ENCODE data around the gene APLP1.

APLP1 gene

DNA sequence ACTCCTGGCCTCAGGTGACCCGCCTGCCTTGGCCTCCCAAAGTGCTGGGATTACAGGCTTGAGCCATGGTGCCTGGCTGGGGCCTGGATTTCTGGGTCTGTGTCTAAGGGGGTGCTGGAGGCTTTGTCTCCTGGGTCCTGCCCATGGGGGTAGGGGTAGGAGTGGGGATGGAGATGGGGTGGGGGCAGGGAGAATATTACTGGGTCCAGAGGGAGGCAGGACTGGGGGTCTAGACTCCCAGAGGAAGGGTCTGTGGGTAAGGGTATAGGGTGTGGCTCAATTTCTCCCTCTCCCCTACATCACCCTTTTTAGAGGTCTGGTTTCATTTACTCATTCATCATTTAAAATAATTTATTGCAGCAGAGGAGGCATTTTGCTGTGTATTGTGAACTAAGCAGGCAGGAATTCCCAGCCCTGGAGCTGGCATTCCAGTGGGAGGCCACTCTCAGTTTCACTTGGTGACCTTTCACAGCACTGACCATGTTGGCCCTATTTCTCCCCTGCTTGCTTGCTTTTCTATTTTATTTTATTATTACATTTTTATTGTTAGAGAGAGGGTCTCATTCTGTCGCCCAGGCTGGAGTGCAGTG is 32.8 kb downstream of the APLP1 start:
- peak; percentile 36 for DNase-seq (ENCODE audit: low read depth)
- TF ChIP-seq, protein P1, sequence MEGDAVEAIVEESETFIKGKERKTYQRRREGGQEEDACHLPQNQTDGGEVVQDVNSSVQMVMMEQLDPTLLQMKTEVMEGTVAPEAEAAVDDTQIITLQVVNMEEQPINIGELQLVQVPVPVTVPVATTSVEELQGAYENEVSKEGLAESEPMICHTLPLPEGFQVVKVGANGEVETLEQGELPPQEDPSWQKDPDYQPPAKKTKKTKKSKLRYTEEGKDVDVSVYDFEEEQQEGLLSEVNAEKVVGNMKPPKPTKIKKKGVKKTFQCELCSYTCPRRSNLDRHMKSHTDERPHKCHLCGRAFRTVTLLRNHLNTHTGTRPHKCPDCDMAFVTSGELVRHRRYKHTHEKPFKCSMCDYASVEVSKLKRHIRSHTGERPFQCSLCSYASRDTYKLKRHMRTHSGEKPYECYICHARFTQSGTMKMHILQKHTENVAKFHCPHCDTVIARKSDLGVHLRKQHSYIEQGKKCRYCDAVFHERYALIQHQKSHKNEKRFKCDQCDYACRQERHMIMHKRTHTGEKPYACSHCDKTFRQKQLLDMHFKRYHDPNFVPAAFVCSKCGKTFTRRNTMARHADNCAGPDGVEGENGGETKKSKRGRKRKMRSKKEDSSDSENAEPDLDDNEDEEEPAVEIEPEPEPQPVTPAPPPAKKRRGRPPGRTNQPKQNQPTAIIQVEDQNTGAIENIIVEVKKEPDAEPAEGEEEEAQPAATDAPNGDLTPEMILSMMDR (IDR thresholded peaks at IDR 0.05; ENCODE audit: low read length, missing control alignments): no peak
- peak overlapping the region; percentile 73 for H3K4me3 ChIP-seq (replicated peaks; ENCODE audit: low read depth, low read length)

DNA sequence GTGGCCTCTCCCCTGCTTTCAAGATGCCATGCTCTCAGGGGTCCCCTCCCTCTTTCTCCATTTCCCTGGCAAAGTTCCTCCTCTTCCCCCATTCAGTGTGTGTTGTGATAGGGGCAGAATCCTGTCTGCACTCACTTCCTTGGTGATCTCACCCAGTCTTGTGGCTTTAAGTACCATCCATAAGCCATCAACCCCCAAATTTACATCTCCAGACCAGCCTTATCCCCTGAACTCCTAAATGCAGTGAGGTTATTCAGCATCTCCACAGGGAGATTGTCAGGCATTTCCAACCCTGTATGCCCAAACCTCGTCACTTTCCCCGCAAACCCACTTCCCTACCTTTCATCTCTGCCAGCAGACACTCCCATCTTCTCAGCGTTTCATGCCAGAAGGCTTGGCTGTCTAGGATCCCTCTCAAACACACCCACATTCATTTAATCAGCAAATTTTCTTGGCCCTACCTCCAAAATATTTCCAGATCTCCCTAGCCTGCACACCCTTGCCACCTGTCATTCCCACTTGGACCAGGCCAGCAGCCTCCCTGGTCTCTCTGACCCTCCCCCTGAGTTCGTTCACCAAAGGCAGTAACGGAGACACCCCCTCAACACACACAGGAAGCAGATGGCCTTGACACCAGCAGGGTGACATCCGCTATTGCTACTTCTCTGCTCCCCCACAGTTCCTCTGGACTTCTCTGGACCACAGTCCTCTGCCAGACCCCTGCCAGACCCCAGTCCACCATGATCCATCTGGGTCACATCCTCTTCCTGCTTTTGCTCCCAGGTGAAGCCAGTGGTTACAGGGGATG is 33.7 kb downstream of the APLP1 start, which contains the start of gene HCST:
Gene HCST, plus strand, starts transcription at position 676 of the 808 bp plus-strand sequence. Its CDS starts 65 bp downstream, at position 741.
- TF ChIP-seq, protein P1 (IDR thresholded peaks at IDR 0.05; ENCODE audit: low read length, missing control alignments): no peak
- DNase-seq (ENCODE audit: low read depth): no peak
- H3K4me3 ChIP-seq (replicated peaks; ENCODE audit: low read depth, low read length): peak within 1 kb of the TSS; percentile 36

DNA sequence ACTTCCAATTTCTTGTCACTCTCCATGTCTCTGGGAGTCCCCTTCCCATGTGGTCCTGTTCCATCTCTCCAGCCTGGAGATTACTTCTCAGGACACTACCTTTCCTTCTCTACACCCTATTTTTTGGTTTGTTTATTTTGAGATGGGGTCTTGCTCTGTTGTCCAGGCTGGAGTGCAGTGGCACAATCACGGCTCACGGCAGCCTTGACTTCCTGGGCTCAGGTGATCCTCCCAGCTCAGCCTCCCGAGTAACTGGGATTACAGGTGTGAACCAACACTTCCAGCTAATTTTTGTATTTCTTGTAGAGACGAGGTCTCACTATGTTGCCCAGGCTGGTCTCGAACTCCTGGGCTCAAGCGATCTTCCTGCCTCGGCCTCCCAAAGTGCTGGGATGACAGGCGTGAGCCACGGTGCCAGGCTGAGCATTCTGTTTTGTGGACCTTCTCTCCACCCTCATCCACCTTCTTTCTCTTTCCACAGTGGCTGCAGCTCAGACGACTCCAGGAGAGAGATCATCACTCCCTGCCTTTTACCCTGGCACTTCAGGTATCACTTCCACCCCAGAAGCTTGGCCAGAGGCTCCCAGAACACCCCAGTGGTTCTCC is 34.6 kb downstream of the APLP1 start:
- TF ChIP-seq, protein P1 (IDR thresholded peaks at IDR 0.05; ENCODE audit: low read length, missing control alignments): no peak
- DNase-seq (ENCODE audit: low read depth): no peak
- H3K4me3 ChIP-seq (replicated peaks; ENCODE audit: low read depth, low read length): peak overlapping the region; percentile 36

DNA sequence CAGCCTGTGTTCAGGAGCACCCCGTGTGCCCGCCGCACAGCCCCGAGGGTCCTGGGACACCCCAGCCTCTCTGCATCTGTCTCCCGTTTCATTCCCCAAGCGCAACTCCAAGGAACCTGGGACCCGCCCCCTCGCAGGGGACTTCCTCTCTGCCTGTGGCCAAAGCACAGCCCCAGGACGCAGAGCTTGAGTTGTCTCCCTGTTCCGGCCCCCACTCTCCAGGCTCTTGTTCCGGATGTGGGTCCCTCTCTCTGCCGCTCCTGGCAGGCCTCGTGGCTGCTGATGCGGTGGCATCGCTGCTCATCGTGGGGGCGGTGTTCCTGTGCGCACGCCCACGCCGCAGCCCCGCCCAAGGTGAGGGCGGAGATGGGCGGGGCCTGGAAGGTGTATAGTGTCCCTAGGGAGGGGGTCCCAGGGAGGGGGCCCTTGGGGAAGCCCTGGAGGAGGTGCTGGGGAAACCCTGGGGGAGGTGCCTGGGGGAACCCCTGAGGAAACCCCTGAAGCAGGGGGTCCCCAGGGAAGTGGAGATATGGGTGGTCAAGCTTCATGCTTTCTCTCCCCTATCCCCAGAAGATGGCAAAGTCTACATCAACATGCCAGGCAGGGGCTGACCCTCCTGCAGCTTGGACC is 35.3 kb downstream of the APLP1 start:
- DNase-seq (ENCODE audit: low read depth): peak; percentile 58
- TF ChIP-seq, protein P1 (IDR thresholded peaks at IDR 0.05; ENCODE audit: low read length, missing control alignments): no peak
- peak overlapping the region; percentile 36 for H3K4me3 ChIP-seq (replicated peaks; ENCODE audit: low read depth, low read length)

DNA sequence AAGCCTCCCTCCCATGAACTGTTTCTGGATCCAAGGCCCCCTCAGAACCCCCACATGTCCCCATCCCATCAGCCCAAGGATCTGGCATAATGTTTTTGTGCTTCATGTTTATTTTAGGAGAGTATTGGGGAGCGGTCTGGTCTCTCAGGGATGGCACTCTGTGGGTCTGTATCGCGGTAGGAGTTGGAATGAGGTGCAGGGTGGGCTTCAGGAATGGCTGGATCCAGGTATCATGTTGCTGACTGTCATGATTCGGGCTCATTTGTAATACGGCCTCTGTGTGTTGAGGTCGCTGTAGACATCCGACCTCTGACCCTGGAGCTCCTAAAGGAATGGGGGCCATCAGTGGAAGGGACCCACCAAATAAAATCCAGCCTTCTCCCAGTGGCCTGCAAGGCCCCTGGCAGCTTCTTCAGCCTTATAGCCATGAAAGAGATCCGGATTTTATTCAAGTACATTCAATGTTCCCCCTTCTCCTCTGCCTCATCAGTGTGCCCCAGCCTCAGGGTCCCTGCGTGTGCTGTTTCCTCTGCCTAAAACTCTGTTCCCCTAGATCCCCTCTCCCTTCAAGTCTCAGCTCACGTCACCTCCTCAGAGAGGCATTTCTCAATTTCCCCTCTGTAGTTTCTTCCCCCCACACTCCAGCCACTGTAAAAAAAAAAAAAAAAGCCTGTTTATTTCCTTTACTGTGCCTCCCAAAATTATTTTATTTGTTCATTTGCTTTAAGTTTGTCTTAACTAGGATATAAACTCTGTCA is 36.1 kb downstream of the APLP1 start:
- TF ChIP-seq, protein P1 (IDR thresholded peaks at IDR 0.05; ENCODE audit: low read length, missing control alignments): no peak
- DNase-seq (ENCODE audit: low read depth): no peak
- no peak overlapping the region for H3K4me3 ChIP-seq (replicated peaks; ENCODE audit: low read depth, low read length)

DNA sequence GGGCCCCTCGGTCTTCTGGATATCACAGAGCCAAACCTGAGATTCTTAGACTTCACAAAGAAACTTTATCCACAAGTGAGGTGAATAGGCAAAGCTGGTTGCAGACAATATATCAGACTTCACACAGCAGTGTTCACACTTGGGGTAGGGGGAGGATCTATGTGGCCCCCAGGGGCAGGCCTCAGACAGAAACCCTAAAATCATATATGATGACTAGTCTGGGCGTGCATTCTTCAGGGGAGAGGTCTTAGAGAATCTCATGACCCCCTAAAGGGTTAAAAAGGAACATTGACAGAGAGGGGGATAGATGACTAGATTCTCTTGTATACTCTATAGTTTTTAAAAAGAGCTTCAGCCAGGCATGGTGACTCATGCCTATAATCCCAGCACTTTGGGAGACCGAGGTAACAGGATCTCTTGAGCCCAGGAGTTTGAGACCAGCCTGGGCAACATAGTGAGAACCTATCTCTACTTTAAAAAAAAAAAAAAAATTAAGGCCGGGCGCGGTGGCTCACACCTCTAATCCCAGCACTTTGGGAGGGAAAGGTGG is 36.9 kb downstream of the APLP1 start:
- no peak overlapping the region for H3K4me3 ChIP-seq (replicated peaks; ENCODE audit: low read depth, low read length)
- no peak for DNase-seq (ENCODE audit: low read depth)
- TF ChIP-seq, protein P1 (IDR thresholded peaks at IDR 0.05; ENCODE audit: low read length, missing control alignments): no peak
